ENCODE results near the gene HECW1. TPM values are rescaled to one million over a fixed set of nuclear protein-coding genes. Genes with fewer than 3 reads are reported as not detected.

HECW1 gene
- total RNA-seq, 2 experiments from 2014 or later: not detected

DNA sequence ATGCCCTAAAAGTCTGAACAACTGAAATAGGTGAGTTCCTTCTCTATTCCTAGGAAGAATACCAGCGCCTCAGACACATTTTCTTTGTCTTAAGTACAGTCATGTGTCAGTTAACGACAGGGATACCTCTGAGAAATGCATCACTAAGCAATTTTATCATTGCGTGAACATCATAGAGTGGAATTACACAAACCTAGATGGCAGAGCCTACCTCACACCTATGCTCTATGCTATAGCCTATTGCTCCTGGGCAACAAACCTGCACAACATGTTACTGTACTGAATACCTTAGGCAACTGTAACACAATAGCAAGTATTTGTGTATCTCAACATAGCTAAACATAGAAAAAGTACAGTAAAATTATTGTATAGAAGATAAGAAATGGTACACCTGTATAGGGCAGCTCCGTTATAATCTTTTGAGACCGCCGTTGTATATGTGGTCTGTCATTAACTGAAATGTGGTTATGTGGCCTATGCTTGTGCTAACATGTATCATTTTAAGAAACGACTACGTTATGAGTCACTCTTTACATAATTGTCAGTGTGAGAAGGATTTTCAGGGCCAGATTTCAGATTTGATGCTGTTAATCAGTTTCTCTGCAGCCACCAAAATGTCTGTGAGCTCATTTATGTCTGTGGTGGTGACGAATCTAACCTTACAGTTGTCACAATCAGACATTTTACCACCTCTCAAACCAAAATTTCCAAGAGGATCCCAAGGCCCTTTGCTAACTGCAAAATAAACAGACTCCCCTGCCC lies 404.3 kb downstream of the HECW1 start:
- H3K9me3 Mint-ChIP-seq (ENCODE audit: insufficient read depth): no peaks in the 10 kb centered on the region
- H3K4me3 Mint-ChIP-seq: no peak overlapping the region
- POLR2A ChIA-PET: interaction anchor here (0.8 to 1.9 kb wide), 3 partner anchors 10 to 67 kb away, joined by 3 to 7 read pairs (median 3); partner anchors contain the start of gene STK17A
- H3K27me3 Mint-ChIP-seq (ENCODE audit: low read depth): peaks cover 19% of the 10 kb centered on the region
- CTCF ChIA-PET: interaction anchor here (0.6 to 2.2 kb wide), 4 partner anchors 29 to 133 kb away, joined by 3 to 10 read pairs (median 3); partner anchors contain the start of gene STK17A
- H3K27ac Mint-ChIP-seq: no peak overlapping the region
- ATAC-seq: no peak
- no peak for DNase-seq
- H3K4me1 Mint-ChIP-seq (ENCODE audit: low read depth): peaks cover 7% of the 10 kb centered on the region
- H3K36me3 Mint-ChIP-seq (ENCODE audit: low read depth): no peaks in the 10 kb centered on the region

DNA sequence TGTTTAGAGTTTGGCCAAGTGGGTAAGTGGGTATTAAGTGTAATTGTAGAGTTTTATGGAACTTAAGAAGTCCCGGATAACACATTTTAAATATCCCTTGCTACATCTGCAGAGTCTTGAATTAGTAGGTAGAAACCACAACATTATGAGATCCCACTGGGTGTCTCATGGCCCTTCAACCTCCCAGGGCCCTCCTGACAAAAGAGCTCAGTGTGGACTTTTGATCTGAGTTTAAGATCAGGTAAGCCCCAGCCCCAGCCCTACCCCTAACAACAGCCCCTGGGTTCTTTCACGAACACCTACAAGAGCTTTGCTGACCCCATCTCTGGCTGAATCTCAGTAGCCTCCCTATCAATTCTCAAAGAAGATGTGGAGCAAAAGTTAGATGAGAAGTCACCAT lies 405.0 kb downstream of the HECW1 start:
- H3K9me3 Mint-ChIP-seq (ENCODE audit: insufficient read depth): no peaks in the 10 kb centered on the region
- ChIA-PET POLR2A (interaction anchor here (0.8 to 1.2 kb wide), 2 partner anchors 10 to 65 kb away, joined by 3 read pairs; partner anchors contain the start of gene STK17A), CTCF (interaction anchor here (1.0 to 2.2 kb wide), 3 partner anchors 30 to 65 kb away, joined by 3 to 10 read pairs (median 3); partner anchors contain the start of gene STK17A)
- H3K36me3 Mint-ChIP-seq (ENCODE audit: low read depth): no peaks in the 10 kb centered on the region
- H3K4me3 Mint-ChIP-seq: no peak overlapping the region
- peaks cover 16% of the 10 kb centered on the region for H3K27me3 Mint-ChIP-seq (ENCODE audit: low read depth)
- DNase-seq (no peak), ATAC-seq (no peak)
- no peak overlapping the region for H3K27ac Mint-ChIP-seq
- H3K4me1 Mint-ChIP-seq (ENCODE audit: low read depth): peaks cover 7% of the 10 kb centered on the region

DNA sequence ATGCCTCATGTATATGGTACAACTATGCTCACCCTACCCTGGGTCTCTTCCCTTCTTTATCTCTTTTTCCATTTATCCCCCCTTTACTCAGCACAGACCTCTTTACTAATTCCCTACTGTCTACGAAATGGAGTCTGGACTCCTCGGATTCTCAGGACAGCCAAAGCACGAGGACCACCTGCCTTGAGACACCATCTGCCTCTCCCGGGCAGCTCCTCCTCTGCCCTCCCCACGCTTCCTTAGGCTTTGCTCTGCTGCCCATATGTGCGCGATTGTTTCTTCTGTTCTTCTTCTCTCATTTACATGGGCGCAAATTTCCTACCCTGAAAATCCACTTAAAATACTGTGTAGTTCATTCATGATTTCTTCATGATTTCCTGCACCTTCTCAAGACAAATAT lies 407.8 kb downstream of the HECW1 start:
- no peak for DNase-seq
- POLR2A ChIA-PET: no interaction called here
- no peak overlapping the region for H3K27ac Mint-ChIP-seq
- no peaks in the 10 kb centered on the region for H3K9me3 Mint-ChIP-seq (ENCODE audit: insufficient read depth)
- peaks cover 3% of the 10 kb centered on the region for H3K4me1 Mint-ChIP-seq (ENCODE audit: low read depth)
- no peak for ATAC-seq
- CTCF ChIA-PET: interaction anchor here (1.4 to 1.5 kb wide), 2 partner anchors 9 to 62 kb away, joined by 3 to 5 read pairs; partner anchors contain the start of gene STK17A
- peaks cover 10% of the 10 kb centered on the region for H3K27me3 Mint-ChIP-seq (ENCODE audit: low read depth)
- no peak overlapping the region for H3K4me3 Mint-ChIP-seq
- H3K36me3 Mint-ChIP-seq (ENCODE audit: low read depth): no peaks in the 10 kb centered on the region

DNA sequence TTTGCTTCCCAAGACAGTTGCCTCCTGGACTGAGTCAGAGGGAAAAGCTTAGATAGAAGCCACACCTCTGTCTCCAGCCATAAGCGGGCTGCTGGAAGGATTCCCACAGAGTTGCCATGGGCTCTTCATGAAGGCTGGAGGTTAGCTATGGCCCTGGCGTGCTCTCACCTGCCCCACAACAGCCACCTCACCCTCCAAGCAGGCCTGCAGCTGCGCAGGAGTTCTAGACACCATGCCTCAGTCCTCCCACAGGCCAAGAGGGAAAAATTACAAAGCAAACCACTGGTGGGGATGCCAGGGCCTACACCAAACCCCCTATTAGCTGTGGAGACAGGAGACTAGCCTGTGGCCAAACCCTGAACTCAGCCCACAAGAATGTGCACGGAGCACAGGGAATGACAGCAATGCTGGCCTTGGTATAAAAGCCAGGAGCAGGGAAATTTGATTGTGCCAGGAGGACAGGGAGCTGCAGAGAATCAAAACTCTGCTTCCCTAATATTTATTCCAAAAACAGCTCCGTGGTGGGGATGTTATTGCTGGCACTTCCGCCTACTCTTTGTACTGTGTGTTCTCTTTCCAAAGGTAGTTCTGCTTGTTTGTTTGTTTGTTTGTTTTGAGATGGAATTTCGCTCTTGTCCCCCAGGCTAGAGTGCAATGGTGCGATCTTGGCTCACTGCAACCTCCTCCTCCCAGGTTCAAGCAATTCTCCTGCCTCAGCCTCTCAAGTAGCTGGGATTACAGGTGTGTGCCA lies 410.1 kb downstream of the HECW1 start:
- POLR2A ChIA-PET: no interaction called here
- Mint-ChIP-seq H3K27ac (no peak overlapping the region), H3K9me3 (ENCODE audit: insufficient read depth) (no peaks in the 10 kb centered on the region), H3K27me3 (ENCODE audit: low read depth) (peaks cover 16% of the 10 kb centered on the region), H3K36me3 (ENCODE audit: low read depth) (no peaks in the 10 kb centered on the region), H3K4me1 (ENCODE audit: low read depth) (peaks cover 3% of the 10 kb centered on the region), H3K4me3 (no peak overlapping the region)
- DNase-seq: no peak
- ATAC-seq: no peak
- CTCF ChIA-PET: no interaction called here

DNA sequence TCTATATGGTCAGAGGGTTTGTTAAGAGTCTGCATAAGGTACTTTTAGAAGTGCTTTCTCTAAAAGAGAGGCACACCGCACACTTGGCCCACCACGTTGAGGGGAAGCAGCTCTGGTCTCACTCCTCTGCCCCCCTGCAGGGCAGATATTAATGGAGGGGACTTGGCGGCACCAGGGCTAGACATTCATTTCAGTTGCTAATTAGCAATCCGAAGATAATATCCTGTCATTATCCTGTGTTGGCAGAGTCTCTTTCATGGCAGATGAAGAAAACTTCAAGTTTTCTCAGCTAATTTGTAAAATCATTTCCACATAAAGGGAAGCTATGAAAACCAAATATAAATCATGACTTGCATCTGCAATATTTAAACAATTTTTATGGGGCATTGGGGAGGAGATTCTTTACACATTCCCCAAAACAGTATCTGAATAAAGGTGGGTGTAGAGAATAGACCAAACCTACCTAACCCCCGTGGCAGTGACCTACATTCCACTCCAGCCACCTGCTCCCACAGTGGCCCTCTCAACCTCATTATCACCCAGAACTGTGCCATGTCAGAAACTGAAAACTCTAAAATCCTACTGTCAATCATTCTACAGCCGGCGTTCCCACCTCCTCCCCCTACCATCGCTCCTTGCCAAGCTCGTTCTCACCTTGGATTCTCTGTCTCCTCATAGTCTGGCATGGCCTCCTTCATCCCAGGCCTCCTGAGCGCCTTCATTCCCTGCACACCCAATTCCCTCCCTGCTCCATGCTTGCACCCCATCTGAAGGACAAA lies 416.3 kb downstream of the HECW1 start:
- DNase-seq (no peak), ATAC-seq (no peak)
- H3K4me1 Mint-ChIP-seq (ENCODE audit: low read depth): no peaks in the 10 kb centered on the region
- H3K36me3 Mint-ChIP-seq (ENCODE audit: low read depth): no peaks in the 10 kb centered on the region
- peaks cover 14% of the 10 kb centered on the region for H3K27me3 Mint-ChIP-seq (ENCODE audit: low read depth)
- CTCF ChIA-PET: interaction anchor here (1.4 to 1.8 kb wide), 2 partner anchors 54 to 309 kb away, joined by 4 read pairs; partner anchors contain the start of gene STK17A
- no peaks in the 10 kb centered on the region for H3K9me3 Mint-ChIP-seq (ENCODE audit: insufficient read depth)
- no peak overlapping the region for H3K27ac Mint-ChIP-seq
- POLR2A ChIA-PET: no interaction called here
- H3K4me3 Mint-ChIP-seq: no peak overlapping the region

DNA sequence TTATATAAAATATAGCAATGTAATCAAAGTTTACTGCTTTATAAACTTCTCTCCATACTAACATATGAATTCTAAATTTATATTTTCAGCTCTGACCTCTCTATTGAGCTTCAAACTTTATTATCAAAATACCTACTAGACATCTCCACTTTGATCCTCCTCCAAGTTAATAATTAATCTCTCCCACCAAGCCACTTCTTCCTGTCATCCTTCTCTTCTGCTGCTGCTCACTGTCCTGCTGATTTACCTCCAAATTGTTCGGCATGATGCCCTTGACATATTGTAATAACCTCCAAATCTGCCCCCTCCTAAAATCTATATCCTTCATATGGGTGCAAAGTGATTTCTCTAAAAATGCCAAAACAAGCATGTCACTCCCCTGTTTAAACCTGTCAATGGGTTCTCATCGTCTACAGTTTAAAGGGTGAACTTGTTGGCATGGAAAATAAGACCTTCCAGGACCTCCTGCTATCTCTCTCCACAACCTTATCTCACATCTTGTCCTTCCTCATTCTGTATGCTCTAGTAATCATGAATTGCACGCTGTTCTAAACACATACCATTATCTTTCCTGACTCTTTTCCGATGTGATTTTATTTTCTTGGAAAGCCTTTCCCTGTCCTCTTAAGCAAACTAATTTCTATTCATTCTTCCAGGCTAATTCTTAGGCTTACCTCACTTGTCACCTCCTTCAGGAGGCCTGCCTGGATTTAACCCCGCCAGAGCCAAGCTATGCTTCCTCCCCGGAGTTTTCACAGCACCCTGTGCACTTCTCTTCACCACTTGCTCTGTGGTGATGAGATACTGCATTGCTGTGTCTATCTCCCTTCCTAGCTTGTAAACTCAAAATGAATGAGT lies 418.3 kb downstream of the HECW1 start:
- ChIA-PET CTCF (no interaction called here), POLR2A (no interaction called here)
- Mint-ChIP-seq H3K27me3 (ENCODE audit: low read depth) (peaks cover 9% of the 10 kb centered on the region), H3K4me1 (ENCODE audit: low read depth) (no peaks in the 10 kb centered on the region), H3K27ac (no peak overlapping the region), H3K4me3 (no peak overlapping the region), H3K9me3 (ENCODE audit: insufficient read depth) (no peaks in the 10 kb centered on the region), H3K36me3 (ENCODE audit: low read depth) (no peaks in the 10 kb centered on the region)
- ATAC-seq (no peak), DNase-seq (no peak)

DNA sequence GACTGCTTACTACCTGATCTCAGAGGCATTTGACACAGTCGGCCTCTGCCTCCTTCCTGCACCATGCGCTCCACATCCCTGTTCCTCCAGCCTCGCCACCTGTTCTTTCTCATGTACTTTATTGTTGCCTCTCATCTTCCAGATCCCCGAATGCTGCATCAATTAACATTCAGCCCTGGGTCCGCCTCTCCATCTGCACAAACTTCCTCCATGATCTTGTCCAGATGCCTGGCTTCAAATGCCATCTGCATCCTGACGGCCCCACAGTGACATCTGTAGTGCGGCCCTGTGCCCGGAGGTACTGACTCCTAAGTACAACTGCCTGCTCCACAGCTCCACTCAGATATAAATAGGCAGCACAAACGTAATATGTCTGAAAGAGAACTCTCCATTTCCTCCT lies 419.3 kb downstream of the HECW1 start:
- Mint-ChIP-seq H3K36me3 (ENCODE audit: low read depth) (no peaks in the 10 kb centered on the region), H3K9me3 (ENCODE audit: insufficient read depth) (no peaks in the 10 kb centered on the region), H3K4me1 (ENCODE audit: low read depth) (no peaks in the 10 kb centered on the region), H3K4me3 (no peak overlapping the region), H3K27me3 (ENCODE audit: low read depth) (peaks cover 3% of the 10 kb centered on the region), H3K27ac (no peak overlapping the region)
- ATAC-seq: no peak
- ChIA-PET POLR2A (no interaction called here), CTCF (no interaction called here)
- DNase-seq: no peak

DNA sequence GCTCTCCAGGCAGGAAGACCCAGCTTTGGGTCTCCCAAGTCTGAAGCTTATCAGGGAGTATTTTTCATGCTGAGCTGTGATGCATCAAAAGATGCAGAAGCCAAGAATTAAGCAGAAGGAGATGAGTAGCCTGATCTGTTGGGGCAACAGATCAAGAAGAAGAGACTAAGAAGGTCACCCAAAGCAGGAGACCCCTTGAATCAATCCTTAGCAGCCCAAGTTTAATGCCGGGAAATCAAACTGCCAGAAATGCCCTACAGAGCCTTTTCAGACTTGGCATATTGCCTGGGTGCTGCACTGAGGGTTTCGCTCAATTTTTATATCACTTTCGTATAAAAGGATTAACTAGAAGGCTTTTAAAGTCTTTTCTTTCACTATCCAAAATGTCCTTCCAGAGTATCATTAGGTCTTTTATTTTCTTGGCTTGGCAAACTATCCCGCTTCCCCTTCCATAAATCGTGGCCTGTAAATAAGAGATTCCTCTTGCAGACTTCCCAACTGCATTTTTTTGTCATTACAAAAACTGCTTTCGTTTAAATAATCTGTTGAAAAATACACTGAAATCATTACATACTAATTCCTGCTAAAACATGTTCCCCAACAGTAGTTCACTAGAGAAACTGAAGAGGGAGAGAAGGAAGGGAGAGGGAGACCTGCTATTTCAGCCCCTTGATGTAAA lies 421.5 kb downstream of the HECW1 start:
- no peaks in the 10 kb centered on the region for H3K36me3 Mint-ChIP-seq (ENCODE audit: low read depth)
- no peak overlapping the region for H3K27ac Mint-ChIP-seq
- H3K4me3 Mint-ChIP-seq: no peak overlapping the region
- no peaks in the 10 kb centered on the region for H3K4me1 Mint-ChIP-seq (ENCODE audit: low read depth)
- DNase-seq: no peak
- POLR2A ChIA-PET: no interaction called here
- CTCF ChIA-PET: no interaction called here
- no peaks in the 10 kb centered on the region for H3K9me3 Mint-ChIP-seq (ENCODE audit: insufficient read depth)
- peaks cover 3% of the 10 kb centered on the region for H3K27me3 Mint-ChIP-seq (ENCODE audit: low read depth)
- ATAC-seq: no peak

DNA sequence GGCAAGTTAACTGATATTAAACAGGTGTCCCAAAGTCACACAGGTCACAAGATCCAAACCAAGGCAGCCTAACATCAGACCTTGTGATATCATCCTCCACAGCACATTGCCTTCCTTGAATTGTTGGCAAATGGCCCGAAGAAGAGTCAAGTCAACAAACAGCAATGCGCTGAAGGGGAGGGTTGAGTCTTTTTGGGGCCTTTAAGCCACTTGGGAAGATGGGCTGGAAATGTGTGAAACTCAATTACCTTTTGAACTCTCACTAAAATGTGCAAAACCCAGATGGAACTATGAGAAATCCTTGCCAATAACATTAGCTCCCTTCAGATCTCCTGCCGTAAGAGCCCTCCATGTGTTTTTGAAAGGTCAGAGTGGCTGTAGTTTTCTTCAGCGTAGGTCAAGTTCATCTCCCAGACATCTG lies 422.6 kb downstream of the HECW1 start:
- DNase-seq (no peak), ATAC-seq (no peak)
- ChIA-PET POLR2A (no interaction called here), CTCF (no interaction called here)
- no peak overlapping the region for H3K4me3 Mint-ChIP-seq
- H3K9me3 Mint-ChIP-seq (ENCODE audit: insufficient read depth): no peaks in the 10 kb centered on the region
- H3K4me1 Mint-ChIP-seq (ENCODE audit: low read depth): no peaks in the 10 kb centered on the region
- no peaks in the 10 kb centered on the region for H3K36me3 Mint-ChIP-seq (ENCODE audit: low read depth)
- no peaks in the 10 kb centered on the region for H3K27me3 Mint-ChIP-seq (ENCODE audit: low read depth)
- no peak overlapping the region for H3K27ac Mint-ChIP-seq

DNA sequence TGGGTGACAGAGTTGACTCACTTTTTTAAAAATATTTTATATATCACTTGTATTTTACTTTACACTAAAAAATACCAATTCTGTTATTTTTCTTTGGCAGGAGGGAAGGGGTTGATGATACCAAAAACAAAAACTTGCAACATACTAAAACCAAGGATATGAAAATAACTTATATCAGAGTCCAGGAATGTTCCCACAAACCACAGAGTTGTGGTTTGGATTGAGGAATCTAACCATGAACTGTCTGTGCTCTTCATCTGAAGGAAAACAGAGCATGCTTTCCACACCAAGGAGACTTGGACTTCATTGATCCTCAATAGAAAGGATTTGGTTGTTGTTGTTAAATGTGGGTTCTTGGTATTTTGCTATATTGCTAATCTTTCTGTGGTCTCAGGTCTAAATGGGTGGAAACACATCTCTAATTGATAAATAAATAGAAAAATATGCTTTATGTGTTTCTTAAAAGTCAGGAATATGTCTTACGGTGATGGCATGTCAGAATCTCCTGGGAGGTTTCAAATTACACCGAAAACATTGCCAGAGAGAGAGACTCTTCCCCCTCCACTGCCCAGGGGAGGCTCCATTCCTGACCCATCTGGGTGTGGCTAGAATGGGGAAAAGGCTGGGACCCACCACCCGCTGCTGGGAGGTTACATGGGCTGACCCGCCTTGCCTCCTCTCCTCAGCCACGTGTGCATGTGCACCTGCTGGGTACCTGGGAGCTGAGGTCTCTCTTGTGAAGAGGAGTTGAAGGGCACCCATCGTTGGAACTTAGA lies 423.6 kb downstream of the HECW1 start:
- DNase-seq (no peak), ATAC-seq (no peak)
- Mint-ChIP-seq H3K27me3 (ENCODE audit: low read depth) (peaks cover under 1% of the 10 kb centered on the region), H3K9me3 (ENCODE audit: insufficient read depth) (no peaks in the 10 kb centered on the region), H3K4me1 (ENCODE audit: low read depth) (no peaks in the 10 kb centered on the region), H3K27ac (no peak overlapping the region), H3K4me3 (no peak overlapping the region), H3K36me3 (ENCODE audit: low read depth) (no peaks in the 10 kb centered on the region)
- CTCF ChIA-PET: no interaction called here
- POLR2A ChIA-PET: interaction anchor here (0.6 kb wide), 1 partner anchor 161 kb away, joined by 3 read pairs; no protein-coding TSS in a partner anchor

All from activated CD8-positive, alpha-beta T cell treated with anti-CD3 and anti-CD28 coated beads, Interleukin-2, amount 10 ng/mL, durations not matched to agents 7 days and 5 days (primary cell).